Non-pigmented ciliary epithelial cell (primary cell): ENCODE measurements around the gene RPS17.
"Not testable (repeated sequence)": the region's sequence is repeated elsewhere in the genome, so short reads cannot be mapped to it uniquely, and the experiment has no call there.

ENCODE experiments used
- DNase-seq: peaks from one replicate; pipeline ENCODE4 v3.0.0-alpha.2; 2010; ENCODE audit warnings: low read depth

Gene RPS17

DNA sequence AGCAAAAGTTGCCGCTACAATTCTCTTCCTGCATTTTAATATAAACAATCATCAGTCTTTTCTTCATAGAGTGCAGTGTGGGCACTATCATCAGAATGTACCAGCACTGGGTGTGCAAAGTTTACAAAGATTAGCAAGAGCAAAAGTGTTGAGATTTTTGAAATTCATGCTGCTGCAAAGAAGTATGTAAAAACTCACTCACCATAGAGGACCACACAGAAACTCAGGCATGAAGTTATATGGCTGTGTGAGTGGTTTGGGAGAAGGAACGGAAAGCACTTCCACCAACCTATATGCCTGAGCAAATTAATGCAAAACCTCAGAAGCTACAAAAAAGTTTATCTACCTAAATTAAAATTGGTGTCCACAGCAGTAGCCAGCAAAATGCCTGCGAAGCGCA is 32.6 kb downstream of the RPS17 start:
- not testable (repeated sequence) for DNase-seq

DNA sequence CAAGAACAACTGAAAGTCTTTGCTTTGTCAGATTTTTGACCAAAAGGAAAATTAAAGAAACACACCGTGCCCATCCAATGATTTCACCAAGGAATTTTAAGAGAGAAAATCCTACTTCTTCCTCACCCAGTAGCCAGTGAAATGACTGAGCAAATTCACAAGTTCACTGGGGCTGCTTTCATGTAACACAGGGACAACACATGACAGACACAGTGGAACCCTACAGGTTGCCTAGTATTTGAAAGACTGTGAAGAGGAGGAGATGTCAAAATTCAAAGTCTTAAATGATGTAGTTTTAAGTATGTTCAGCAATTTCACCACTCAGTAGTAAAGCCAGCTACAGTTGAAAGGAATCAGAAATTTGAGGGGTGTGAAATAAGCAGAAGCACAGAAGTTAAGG is 33.2 kb downstream of the RPS17 start:
- DNase-seq = not testable (repeated sequence)

DNA sequence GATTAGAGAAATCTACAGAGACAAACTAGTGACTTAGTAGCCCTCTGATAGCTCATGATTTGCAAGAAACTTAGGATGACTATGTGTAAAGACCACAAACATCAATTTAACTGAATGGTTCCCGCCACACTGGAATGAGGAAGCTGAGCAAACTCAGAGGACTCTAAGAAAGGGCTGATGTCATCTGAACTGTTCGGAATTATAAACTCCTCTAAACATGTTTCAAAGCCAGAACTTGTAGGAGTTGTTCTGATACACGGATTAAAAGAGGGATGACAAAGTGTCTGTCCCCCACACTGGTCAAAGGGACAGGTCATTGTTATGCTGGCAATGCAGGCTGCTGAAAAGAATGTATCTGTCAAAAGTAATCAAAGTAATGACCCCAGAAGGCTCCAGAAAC is 34.4 kb downstream of the RPS17 start:
- DNase-seq = not testable (repeated sequence)

- DNase-seq = not testable (repeated sequence)
Observed at GRCh38 chr15:82504074-82504473, 36.2 kb downstream of the RPS17 start.

- not testable (repeated sequence) for DNase-seq
Observed at GRCh38 chr15:82502700-82503339, 37.4 kb downstream of the RPS17 start.

DNA sequence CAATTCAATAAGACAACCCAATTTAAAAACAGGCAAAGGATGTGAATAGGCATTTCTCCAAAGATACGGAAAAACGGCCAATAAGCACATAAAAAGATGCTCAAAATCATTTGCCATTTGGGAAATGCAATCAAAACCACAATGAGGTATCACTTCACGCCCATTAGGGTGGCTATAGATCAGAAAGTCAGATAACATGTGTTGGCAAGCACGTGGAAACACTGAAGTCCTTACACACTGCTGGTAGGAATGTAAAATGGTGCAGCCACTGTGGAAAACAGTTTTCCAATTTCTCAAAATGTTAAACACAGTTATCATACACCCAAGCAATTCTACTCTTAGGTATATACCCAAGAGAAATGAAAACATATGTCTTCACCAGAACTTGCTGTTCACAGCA is 39.5 kb downstream of the RPS17 start:
- not testable (repeated sequence) for DNase-seq

DNA sequence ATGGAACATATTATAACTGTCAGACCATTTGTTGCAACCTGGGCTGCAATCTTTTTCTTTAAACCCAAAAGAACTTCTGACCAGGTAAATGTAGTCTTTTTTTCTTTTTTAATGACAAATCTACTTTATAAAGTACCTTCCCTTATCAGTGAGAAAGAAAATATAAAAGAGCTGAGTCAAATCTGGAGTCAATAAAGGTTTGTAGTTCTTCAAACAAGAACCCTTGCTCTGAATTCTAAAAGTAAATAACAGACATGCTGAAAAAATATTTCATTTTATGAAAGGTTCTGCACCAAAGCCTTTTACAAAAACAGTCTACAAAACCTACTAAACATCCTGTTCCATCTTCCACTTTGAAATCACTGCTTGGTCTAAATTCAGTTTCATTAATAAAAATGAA is 42.3 kb downstream of the RPS17 start:
- not testable (repeated sequence) for DNase-seq

GRCh38 chr15:82488250-82488649 is 52.0 kb downstream of the RPS17 start:
- DNase-seq = not testable (repeated sequence)

- DNase-seq = not testable (repeated sequence)
Observed at GRCh38 chr15:82487045-82487444, 53.2 kb downstream of the RPS17 start.
